HAP-1 (cell line): Measurements from ENCODE around the gene BRINP3.

Experiments used
- DNase-seq, 2 experiments: peaks; one replicate each; pipeline ENCODE4 v3.0.0-alpha.2; 2016 to 2020; ENCODE audit warnings: low spot score in 2 of 2
- H3K27me3 ChIP-seq: fragments of 250-450 bp; sonication (Bioruptor Pico); 2 replicates; pipeline ENCODE4 v1.5.1; 2020; ENCODE audit warnings: low read depth, mild to moderate bottlenecking, moderate library complexity
- H3K36me3 ChIP-seq: fragments of 250-450 bp; sonication (Bioruptor Pico); replicated peaks from 2 replicates; pipeline ENCODE4 v1.5.1; 2020; ENCODE audit warnings: mild to moderate bottlenecking
- H3K4me1 ChIP-seq: fragments of 250-450 bp; sonication (Bioruptor Pico); 2 replicates; pipeline ENCODE4 v1.5.1; 2020; ENCODE audit warnings: mild to moderate bottlenecking
- H3K4me3 ChIP-seq: fragments of 250-450 bp; sonication (Bioruptor Pico); 2 replicates; pipeline ENCODE4 v1.5.1; 2020; ENCODE audit warnings: mild to moderate bottlenecking, moderate library complexity
- H3K9me3 ChIP-seq: fragments of 250-450 bp; sonication (Bioruptor Pico); 2 replicates; pipeline ENCODE4 v1.5.1; 2020; ENCODE audit warnings: mild to moderate bottlenecking, moderate library complexity
- in situ Hi-C: fragments of 300-500 bp; cut with MboI; formaldehyde crosslinking; loops from 3 replicates; pipeline ENCODE4 v1.14.3; 2020; ENCODE audit warnings: low sequenced_read_pairs, inconsistent platforms, mixed read lengths

BRINP3 gene

GRCh38 chr1:190328871-190329270 lies 148.8 kb downstream of the BRINP3 start:
- in situ Hi-C loops = no loop called here
- Histone ChIP-seq H3K9me3 (no peaks in the 10 kb centered on the region), H3K36me3 (no peaks in the 10 kb centered on the region), H3K27me3 (no peaks in the 10 kb centered on the region), H3K4me1 (no peaks in the 10 kb centered on the region), H3K4me3 (no peak overlapping the region)
- no peak for DNase-seq

DNA sequence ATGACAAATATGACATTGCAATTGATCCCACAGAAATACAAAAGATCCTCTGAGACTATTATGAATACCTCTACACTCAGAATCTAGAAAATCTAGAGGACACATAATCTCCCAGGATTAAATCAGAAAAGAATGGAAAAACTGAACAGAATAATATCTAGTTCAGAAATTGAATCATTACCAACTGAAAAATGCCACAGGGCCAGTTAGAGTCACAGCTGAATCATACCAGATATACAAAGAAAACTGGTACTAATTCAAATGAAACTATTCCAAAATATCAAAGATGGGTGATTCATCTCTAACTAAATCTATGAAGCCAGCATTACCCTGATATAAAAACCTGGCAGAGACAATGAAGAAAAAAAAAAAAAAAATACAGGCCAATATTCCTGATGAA lies 149.3 kb downstream of the BRINP3 start:
- no peaks in the 10 kb centered on the region for H3K9me3 ChIP-seq
- in situ Hi-C loops = no loop called here
- no peaks in the 10 kb centered on the region for H3K27me3 ChIP-seq
- no peaks in the 10 kb centered on the region for H3K36me3 ChIP-seq
- no peak for DNase-seq
- H3K4me1 ChIP-seq = no peaks in the 10 kb centered on the region
- H3K4me3 ChIP-seq = no peak overlapping the region

GRCh38 chr1:190327271-190327670 lies 150.4 kb downstream of the BRINP3 start:
- Histone ChIP-seq H3K9me3 (no peaks in the 10 kb centered on the region), H3K36me3 (no peaks in the 10 kb centered on the region), H3K4me3 (no peak overlapping the region), H3K27me3 (no peaks in the 10 kb centered on the region), H3K4me1 (no peaks in the 10 kb centered on the region)
- in situ Hi-C loops = no loop called here
- no peak for DNase-seq

GRCh38 chr1:190323530-190323929 lies 154.1 kb downstream of the BRINP3 start:
- in situ Hi-C loops = no loop called here
- no peak overlapping the region for H3K4me3 ChIP-seq
- no peaks in the 10 kb centered on the region for H3K4me1 ChIP-seq
- no peak for DNase-seq
- H3K36me3 ChIP-seq = no peaks in the 10 kb centered on the region
- H3K27me3 ChIP-seq = no peaks in the 10 kb centered on the region
- no peaks in the 10 kb centered on the region for H3K9me3 ChIP-seq

DNA sequence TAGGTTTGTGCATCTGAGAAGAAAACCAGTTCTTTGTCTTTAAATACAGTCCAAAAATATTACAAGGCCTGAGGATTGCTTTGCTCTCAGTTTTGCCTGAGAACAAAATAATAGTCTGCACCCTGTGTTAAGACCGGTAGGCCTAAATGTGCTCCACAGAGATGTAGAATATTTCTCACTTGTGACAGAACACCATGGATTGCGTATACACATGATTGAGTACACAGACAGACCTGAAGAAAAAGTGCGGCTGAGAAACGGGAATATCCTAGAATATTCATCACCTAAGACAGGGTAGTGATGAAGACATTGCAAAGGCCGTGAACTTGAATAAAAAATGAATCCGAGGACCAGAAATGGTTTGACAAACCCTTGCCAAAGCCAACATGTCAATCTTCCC lies 155.4 kb downstream of the BRINP3 start:
- Histone ChIP-seq H3K4me1 (no peaks in the 10 kb centered on the region), H3K9me3 (no peaks in the 10 kb centered on the region), H3K36me3 (no peaks in the 10 kb centered on the region), H3K4me3 (no peak overlapping the region), H3K27me3 (no peaks in the 10 kb centered on the region)
- no peak for DNase-seq
- in situ Hi-C loops = no loop called here

DNA sequence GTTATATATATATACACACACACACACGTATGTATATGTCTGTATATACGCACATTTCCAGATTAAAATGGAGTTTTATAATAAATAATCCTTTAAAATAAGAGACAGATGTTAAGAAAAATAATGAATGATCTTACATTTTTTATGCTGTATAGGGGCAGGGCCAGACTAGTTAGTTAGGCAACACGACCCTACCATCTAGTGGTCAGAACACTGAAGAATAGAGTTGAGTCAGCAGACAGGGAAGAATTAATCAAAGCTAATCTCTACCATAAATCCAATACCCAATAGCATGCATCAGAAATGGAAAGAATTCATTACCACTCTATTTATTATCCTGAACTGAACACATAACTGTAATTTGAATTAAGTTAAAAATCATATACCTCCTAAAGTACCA lies 156.7 kb downstream of the BRINP3 start:
- no peak overlapping the region for H3K4me3 ChIP-seq
- H3K27me3 ChIP-seq = no peaks in the 10 kb centered on the region
- no peaks in the 10 kb centered on the region for H3K36me3 ChIP-seq
- no peaks in the 10 kb centered on the region for H3K9me3 ChIP-seq
- in situ Hi-C loops = no loop called here
- DNase-seq = peak; percentile 19 to 34
- H3K4me1 ChIP-seq = no peaks in the 10 kb centered on the region

GRCh38 chr1:190312763-190313162 lies 164.9 kb downstream of the BRINP3 start:
- H3K4me1 ChIP-seq = no peaks in the 10 kb centered on the region
- in situ Hi-C loops = no loop called here
- no peak for DNase-seq
- no peak overlapping the region for H3K4me3 ChIP-seq
- H3K36me3 ChIP-seq = no peaks in the 10 kb centered on the region
- no peaks in the 10 kb centered on the region for H3K9me3 ChIP-seq
- no peaks in the 10 kb centered on the region for H3K27me3 ChIP-seq

GRCh38 chr1:190303501-190303900 lies 174.2 kb downstream of the BRINP3 start:
- Histone ChIP-seq H3K4me1 (no peaks in the 10 kb centered on the region), H3K36me3 (no peaks in the 10 kb centered on the region), H3K27me3 (no peaks in the 10 kb centered on the region), H3K9me3 (no peaks in the 10 kb centered on the region), H3K4me3 (no peak overlapping the region)
- DNase-seq = no peak
- in situ Hi-C loops = no loop called here

GRCh38 chr1:190296453-190296852 lies 181.2 kb downstream of the BRINP3 start:
- H3K9me3 ChIP-seq = no peaks in the 10 kb centered on the region
- H3K4me3 ChIP-seq = no peak overlapping the region
- in situ Hi-C loops = no loop called here
- DNase-seq = no peak
- H3K36me3 ChIP-seq = no peaks in the 10 kb centered on the region
- H3K27me3 ChIP-seq = no peaks in the 10 kb centered on the region
- H3K4me1 ChIP-seq = no peaks in the 10 kb centered on the region

- in situ Hi-C loops = no loop called here
- no peak overlapping the region for H3K4me3 ChIP-seq
- H3K4me1 ChIP-seq = no peaks in the 10 kb centered on the region
- no peaks in the 10 kb centered on the region for H3K9me3 ChIP-seq
- H3K36me3 ChIP-seq = no peaks in the 10 kb centered on the region
- no peak for DNase-seq
- H3K27me3 ChIP-seq = no peaks in the 10 kb centered on the region
Observed at GRCh38 chr1:190289897-190290296, 187.8 kb downstream of the BRINP3 start.

DNA sequence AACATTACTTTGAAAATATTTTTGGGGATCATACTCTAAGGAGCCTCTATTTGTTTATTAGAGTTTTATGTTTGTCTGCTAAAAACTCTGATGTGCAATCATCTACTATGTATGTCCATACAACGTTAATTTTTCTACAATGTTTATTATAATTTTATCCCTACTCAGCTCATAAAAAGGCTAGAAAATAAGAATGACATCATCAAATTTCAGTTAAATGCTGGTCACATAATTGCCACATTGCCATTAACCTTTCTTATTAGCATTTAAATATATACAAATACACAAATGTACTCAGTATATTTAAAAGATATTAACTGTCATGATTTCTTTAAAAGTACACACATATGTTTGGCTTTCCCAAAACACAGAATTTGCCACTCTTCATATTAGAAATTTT lies 191.6 kb downstream of the BRINP3 start:
- no peak for DNase-seq
- H3K27me3 ChIP-seq = no peaks in the 10 kb centered on the region
- H3K4me1 ChIP-seq = no peaks in the 10 kb centered on the region
- in situ Hi-C loops = no loop called here
- H3K36me3 ChIP-seq = no peaks in the 10 kb centered on the region
- H3K9me3 ChIP-seq = no peaks in the 10 kb centered on the region
- no peak overlapping the region for H3K4me3 ChIP-seq

- Histone ChIP-seq H3K27me3 (no peaks in the 10 kb centered on the region), H3K4me3 (no peak overlapping the region), H3K4me1 (no peaks in the 10 kb centered on the region), H3K9me3 (no peaks in the 10 kb centered on the region), H3K36me3 (no peaks in the 10 kb centered on the region)
- in situ Hi-C loops = no loop called here
- DNase-seq = no peak
Observed at GRCh38 chr1:190277107-190277506, 200.6 kb downstream of the BRINP3 start.

DNA sequence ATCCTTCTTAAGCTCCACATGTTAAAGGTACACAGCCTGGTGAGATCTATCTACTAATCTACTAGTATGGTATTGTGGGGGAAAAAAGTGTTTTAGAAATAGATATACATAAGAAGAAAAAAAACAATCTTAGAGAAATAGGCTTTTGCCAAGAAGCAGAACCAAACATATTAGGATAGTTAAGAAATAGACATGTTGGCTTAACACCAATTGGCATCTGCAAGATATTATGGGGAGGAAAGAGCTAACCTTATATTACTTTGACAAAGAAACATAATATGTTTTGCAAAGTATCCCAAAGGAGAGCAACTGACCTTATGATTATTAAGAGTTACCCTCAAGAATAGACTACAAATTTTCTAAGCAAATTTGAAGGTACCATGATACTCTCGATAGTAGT lies 202.9 kb downstream of the BRINP3 start:
- no peak overlapping the region for H3K4me3 ChIP-seq
- H3K36me3 ChIP-seq = no peaks in the 10 kb centered on the region
- no peak for DNase-seq
- in situ Hi-C loops = no loop called here
- no peaks in the 10 kb centered on the region for H3K9me3 ChIP-seq
- H3K27me3 ChIP-seq = no peaks in the 10 kb centered on the region
- no peaks in the 10 kb centered on the region for H3K4me1 ChIP-seq

- Histone ChIP-seq H3K36me3 (no peaks in the 10 kb centered on the region), H3K4me1 (no peaks in the 10 kb centered on the region), H3K9me3 (no peaks in the 10 kb centered on the region), H3K27me3 (no peaks in the 10 kb centered on the region), H3K4me3 (no peak overlapping the region)
- DNase-seq = no peak
- in situ Hi-C loops = no loop called here
Observed at GRCh38 chr1:190273161-190273560, 204.5 kb downstream of the BRINP3 start.

DNA sequence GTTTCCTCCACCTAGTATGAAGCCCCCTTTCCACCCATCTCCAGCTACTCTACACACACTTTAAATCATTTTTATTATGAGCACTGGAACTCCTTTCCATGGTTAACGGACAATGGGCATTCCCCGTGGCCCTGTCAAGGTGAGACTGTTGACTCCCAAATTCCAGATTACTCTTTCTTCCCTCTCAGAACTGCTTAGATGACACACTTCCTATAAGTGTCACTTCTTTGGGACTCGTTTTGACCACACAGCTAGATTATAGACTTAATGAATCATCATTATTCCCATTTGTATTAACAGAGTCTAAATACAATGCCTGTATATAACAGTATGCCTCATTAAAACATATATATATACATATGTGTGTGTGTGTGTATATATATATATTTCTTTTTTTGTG lies 215.1 kb downstream of the BRINP3 start:
- DNase-seq = no peak
- Histone ChIP-seq H3K27me3 (no peaks in the 10 kb centered on the region), H3K4me1 (no peaks in the 10 kb centered on the region), H3K36me3 (no peaks in the 10 kb centered on the region), H3K4me3 (no peak overlapping the region), H3K9me3 (no peaks in the 10 kb centered on the region)
- in situ Hi-C loops = no loop called here
